ENCODE measurements around the gene ASB1.
"Not testable (repeated sequence)": the region's sequence is repeated elsewhere in the genome, so short reads cannot be mapped to it uniquely, and the experiment has no call there.

ASB1 gene

DNA sequence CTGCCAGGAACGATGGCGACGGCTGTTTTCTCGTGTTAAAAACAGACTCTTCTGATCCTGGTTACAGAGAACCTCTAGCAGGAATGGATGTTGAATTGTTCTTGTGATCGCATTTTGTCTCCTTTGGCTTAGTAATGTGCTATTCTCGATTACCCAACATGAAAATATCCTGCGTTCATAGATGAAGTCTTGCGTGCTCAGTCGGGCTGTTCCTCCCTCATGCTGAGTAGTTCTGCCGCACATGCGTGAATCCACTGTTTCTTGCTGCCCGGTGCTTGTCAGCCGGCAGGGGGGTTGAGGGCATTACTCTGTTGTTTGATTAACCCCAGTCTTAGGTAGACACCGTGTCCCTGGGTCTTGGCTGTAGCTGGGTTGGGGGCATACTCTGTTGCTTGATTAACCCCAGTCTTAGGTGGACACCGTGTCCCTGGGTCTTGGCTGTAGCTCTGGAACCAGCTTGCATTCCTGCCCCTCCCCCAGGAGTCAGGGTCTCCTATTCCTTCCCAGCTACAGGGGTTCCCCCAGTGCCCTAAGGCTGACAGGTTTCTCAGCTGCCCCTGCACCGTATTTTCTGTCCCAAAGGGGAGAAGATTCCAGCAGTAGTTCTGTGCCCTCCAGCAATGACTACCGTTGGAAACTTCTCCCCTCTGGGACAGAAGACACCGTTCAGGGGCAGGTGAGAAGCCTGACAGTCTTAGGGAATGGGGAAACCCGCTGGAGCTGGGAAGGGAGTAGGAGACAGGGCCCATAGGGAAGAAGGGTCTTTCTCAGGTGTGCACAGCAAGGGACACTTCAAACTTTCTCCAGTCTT, 22.1 kb upstream of the ASB1 start:
- no peak for DNase-seq

GRCh38 chr2:238405217-238405555, 21.5 kb upstream of the ASB1 start:
- not testable (repeated sequence) for DNase-seq

DNA sequence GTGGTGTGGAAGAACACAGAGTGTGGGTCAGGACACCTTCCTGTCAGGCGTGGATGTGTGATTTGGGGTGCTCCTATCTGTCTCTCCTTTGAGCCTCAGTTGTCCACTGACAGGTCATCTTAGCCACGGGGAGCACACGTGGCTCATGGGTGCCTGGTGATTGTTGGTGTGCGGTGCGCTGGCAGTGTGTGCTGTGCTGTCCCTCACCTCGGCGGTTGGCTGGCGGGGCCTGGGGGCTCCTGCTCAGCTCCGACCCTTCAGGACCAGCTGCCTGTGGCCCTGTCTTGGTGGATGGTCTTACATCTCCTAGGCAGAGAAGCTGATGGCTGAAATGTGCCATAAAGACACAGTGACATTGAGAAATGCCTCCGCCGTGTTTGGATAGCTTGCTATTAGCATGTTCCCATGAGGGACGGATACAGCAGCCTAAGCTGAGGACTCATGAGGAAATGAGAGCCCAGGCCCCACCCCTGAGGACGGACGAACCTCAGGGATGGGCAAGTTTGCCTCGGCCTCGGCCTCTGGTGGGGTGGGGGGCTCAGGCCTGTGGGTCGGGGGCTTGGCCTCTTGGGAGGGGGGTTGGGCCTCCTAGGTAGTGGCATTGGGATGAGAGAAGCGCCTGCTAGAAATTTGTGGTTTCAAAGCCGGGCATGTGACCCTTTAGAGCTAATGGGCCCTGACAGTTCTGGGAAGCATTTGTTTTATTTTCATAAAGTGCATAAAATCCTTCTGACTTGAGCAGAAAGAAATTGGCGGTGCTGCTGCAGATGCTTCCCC, 20.3 kb upstream of the ASB1 start:
- DNase-seq, result no peak

DNA sequence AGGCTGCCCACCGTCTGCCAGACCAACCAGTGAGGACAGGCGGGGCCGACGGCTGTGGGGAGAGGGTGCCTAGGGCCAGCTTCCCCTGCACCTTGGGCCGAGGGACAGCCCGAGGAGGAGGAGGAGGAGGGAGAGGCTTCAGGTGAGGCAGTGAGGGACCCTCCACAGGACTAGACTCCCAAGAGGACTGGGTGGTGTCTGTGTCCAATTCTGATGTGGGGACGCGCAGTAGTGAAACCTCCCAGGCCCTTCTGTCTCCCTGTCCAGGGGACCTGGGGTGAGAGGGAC, 19.8 kb upstream of the ASB1 start:
- no peak for DNase-seq

DNA sequence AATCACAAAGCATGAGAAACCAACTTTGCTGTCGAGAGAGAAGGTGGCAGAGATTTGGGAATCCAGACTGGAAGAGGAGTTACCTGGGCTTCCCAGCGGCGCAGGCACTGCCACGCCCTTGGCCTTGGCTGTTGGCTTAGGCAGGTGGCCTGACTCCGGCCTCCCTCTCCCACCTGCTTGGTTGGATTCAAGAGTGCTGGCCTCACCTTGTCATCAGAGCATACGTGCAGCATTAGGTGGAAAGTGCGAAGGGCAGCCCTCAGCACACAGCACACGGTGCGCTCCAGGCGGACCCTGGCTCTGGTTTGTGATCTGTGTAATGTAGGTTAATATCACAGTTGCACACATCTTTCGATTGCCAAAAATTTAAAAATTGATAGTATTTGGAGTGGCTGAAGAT, 19.2 kb upstream of the ASB1 start:
- no peak for DNase-seq

GRCh38 chr2:238408615-238409340, 17.9 kb upstream of the ASB1 start:
- no peak for DNase-seq

DNA sequence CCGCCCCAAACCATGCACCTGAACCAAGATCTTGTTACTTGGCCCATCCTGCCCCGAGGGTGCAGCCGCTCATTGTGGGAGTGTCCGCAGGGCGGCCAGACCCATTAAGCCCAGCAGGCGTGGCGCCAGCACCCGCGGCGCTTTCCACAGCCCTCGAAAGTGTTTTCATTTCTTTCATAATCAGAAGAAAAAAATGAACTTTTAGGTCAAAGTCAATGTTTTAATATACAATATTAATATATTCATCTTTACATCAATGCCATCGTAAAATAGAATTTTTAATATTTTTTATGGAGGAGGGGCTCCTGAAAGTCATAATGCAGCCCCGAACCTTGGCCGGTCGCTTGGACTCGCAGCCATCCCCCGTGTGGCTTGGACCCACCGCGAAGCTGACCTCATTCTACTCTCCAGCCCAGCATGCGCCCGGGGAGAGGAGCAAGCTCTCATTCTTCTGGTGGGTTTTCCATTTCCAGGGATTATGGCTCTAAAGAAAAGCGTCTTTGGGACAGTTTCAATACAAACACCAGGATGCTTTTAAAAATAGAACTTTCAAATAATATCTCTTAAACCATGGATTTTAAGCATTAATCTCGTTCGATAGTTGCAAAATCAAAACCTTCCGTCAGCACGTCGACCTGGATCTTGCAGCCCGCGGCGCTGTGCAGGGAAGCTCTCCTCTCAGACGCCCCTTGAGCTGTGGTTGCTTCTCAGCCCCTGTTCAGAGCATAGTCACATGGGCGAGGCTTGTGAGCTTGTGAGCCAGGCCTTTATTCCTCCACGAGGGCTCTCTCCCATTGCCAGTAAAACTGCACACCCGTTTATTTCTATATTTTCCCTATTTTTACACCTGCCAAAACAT, 17.2 kb upstream of the ASB1 start:
- DNase-seq, result no peak

DNA sequence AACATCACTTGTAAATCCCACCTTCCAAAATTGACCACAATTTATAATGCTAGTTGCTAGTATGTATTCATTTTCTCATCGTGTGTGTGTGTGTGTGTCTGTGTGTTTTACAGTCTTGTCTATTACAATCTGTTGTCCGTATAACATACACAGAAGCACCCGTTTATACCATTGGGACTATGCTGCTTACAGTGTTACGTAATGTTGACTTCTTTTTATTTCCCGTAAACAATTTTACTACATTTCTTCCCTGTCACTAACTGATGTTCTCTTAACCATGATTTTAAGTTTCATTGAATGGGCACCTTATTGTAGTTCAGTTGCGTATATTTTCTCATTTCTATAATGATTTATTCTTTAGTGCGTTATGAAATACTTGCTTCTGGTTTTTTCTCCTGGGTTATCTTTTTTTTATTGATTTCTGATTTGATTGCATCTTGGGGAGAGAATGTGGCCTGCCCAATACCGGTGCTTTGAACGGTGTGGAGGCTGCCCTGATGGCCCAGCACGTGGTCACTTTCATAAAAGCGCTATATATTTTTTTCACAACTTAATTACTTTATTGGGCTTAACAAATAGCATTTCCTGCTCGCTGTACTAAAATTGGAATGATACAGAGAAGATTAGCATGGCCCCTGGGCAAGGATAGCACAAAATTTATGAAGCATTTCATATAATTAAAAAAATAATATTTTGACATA, 14.5 kb upstream of the ASB1 start:
- DNase-seq, result no peak

GRCh38 chr2:238413368-238413767, 13.4 kb upstream of the ASB1 start:
- no peak for DNase-seq

DNA sequence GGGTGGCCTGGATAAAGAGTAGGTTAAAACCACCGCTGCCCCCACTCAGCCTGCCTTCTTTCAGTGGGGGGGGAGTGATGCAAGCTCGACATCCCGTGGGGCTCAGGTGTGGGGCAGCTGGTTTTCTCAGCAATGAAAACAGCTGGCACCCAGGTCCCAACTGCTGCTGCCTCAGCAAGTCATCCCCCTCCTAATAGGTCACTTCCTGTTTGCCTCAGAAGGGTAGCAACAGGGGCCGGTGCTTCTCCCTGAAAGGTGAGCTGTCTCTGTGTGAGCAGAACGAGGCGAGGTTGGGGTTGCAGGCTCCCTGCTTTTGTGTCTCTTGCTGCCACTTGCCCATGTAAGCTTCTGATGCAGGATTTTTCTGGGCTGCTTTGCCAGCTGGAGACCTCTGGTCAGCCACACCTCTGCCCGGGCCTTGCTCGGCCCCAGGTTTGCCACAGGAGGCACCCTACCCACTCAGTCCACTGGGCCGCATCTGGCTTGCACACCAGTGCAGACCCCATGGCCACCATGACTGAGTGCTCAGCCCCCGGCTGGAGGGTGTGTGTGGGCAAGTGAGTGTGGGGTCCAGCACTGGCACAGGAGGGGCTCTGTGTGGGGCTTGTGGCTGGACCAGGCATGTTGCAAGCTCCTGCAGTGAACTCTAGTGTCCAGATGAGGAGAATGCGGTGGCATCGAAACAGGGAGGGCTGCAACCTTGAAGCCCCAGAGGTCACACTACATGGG, 11.5 kb upstream of the ASB1 start:
- DNase-seq, result no peak

DNA sequence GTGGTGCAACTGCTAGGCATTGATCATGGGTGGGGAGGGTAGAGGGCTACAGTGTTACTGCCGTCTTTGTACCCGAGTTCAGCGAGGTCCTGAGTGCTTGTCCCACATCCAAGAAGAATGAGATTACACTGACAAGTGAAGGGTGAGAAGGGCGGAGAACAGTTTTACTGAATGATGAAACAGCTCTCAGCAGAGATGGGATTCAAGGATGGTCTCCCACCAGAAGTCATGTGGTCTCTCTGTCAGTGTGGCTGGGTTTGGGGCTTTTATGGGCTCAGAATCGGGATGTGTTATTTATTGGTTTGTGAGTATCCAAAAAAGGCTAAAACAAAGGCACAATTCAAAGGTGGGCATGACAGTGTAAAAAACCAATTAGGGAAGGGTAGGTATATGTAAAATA, 10.8 kb upstream of the ASB1 start:
- no peak for DNase-seq

DNA sequence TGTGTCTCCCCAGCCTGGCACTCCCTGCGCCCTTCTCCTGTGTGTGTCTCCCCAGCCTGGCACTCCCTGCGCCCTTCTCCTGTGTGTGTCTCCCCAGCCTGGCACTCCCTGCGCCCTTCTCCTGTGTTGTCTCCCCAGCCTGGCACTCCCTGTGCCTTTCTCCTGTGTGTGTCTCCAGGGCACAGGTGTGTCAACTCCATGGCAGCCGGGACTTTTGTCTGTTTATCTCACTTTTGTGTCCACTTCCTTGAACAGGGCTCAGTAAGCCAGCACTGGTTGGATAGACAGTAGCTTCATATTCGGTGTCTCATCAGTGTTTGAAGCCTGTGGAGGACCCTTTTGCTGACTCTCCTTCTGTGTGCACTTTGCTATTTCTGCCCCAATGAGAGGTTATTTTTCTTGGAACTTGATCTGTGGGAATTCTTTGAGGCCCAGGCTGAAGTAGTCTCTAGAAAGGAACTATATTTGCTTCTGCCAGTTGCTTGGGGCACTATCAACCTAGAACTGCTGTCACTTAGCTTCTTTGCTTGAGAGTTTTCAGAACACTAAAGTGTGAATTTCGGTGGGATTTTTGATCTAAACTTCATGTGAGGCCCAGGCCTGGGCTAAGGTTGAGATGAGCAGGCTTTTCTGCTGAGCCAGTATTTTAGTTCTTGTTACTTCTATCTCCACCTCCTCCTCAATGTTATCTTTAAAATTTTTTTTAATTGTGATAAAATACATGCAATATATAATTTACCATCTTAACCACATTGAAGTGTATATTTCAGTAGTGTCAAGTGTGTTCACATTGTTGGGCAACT, 8.3 kb upstream of the ASB1 start:
- DNase-seq, result no peak

DNA sequence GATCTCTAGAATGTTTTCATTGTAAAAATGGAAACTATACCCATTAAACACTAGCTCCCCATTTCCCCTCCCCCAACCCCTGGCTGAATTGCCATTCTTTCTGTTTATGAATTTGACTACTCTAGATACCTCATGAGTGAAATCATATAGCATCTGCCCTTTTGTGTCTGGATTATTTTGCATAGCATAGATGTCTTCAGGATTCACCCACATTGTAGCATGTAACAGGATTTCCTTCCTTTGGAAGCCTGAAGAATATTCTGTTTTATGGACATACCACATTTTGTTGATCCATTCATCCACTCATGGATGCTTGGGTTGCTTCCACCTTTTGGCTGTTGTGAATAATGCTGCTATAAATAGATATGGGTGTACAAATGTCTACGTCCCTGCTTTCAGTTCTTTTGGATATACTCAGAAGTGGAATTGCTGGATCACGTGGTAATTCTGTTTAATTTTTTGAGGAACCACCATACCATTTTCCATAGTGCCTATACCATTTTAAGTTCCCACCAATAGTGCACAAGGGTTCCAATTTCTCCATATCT, 7.7 kb upstream of the ASB1 start:
- DNase-seq, result no peak

- no peak for DNase-seq
These were observed 6.3 kb upstream of the ASB1 start for GRCh38 chr2:238420442-238420841.

DNA sequence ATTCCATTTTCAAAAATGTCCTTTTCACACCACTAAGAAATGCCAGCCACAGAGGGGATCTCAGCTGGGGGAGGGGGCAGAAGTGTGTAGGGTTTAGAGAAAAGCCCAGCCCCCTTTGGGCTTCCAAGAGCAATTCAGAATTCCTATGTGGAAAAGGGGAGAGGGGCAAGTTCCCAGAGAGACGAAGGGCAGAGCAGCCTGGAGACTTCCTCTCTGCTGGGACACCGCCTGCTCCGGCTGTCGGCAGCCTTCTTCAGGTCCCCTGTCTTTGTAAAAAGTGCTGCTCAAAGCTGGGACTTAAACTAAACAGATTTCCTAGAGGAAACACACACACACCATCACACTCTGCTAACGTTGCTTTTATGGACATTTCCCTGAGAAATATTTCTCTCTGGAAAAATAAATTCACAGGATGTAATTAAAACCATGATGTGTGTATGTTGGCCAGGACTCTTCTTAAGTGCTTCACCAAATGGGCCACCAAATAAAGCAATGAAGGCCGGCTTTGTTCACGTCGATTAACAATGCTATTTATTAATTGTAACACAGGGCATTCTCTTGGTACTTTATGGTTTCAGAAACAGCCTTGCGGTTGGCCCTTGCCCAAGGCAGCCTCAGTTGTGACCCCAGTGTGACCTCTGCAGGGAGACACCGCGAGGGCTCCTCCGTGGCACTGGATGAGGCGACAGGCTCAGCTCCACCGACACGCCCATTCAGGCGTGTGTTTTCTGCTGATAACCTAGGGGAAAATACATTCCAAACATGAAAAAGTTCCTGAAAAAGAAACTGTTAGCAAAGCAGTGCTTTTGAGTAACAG, 5.6 kb upstream of the ASB1 start:
- no peak for DNase-seq

GRCh38 chr2:238421695-238422035, 5.1 kb upstream of the ASB1 start:
- no peak for DNase-seq

DNA sequence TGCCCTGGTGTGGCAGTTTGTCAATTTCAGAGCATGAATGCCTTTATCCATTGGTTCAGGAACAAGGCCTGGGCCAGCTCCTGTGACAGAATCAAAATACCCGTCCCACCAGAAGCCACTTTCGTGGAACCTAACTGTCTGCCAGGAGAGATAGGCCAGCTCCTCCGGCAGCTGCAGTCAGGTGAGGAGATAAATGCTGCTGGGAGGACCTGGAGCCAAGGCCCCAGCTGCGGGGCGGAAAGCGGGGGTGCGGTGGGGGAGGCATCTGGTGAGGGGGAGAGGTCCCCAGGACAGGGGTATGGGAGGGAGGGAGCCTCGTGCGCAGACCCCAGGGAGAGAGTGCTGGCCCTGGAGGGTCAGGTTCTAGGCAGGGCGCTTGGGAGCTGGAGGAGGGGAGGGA, 4.4 kb upstream of the ASB1 start:
- DNase-seq, result no peak

DNA sequence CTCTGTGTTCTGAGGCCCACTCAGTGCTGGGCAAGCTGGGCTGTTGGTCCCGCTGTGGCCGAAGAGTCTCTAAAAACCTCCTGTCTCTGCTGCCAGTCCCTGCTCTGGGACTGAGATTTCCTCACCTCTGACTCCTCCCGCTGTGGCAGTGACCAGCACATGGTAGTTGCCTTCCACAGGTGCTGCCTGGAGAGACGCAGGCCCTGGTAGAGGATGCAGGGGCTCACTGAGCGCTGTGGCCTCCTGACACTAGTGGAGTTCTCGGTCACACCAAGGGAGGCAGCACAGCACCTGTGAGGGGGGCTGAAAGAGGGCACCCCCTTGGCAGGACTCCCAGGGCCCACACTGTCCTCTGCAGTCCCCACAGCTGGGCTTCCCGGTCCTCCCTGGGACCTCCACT, 3.8 kb upstream of the ASB1 start:
- no peak for DNase-seq

GRCh38 chr2:238423561-238424312, 3.0 kb upstream of the ASB1 start:
- no peak for DNase-seq

All from hippocampal formation (tissue), 2 donors.